UCSD-AML1 (cell line): ENCODE data around the gene GPC6.

ENCODE experiments used
- DNase-seq: peaks from one replicate; lab custom pipeline; 2025; ENCODE audit not compliant: unreplicated experiment; lab: John Stamatoyannopoulos, UW

GPC6 gene

GRCh38 chr13:93558637-93559036, 332.0 kb downstream of the GPC6 start:
- no peak for DNase-seq

- no peak for DNase-seq
Measured at GRCh38 chr13:93559718-93560117, 333.1 kb downstream of the GPC6 start.

- no peak for DNase-seq
Measured at GRCh38 chr13:93561576-93562225, 335.1 kb downstream of the GPC6 start.

DNA sequence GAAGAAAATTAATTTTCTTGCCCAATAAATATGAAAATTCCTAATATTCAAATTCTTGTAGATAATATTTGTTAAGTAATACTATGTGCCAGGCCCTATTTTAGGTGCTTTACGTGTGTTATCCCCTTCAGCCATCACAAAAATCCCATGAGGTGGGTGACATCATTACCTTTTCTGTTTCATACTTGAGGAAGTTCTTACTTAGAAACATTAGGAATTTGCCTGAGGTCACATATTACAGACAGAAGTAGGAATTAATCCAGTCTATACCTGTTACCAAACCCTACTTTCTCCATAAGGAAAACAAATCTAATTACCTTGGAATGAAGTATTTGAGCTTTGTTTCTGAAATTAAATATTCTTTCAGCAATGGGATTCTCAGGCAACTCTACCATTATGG, 336.1 kb downstream of the GPC6 start:
- no peak for DNase-seq

DNA sequence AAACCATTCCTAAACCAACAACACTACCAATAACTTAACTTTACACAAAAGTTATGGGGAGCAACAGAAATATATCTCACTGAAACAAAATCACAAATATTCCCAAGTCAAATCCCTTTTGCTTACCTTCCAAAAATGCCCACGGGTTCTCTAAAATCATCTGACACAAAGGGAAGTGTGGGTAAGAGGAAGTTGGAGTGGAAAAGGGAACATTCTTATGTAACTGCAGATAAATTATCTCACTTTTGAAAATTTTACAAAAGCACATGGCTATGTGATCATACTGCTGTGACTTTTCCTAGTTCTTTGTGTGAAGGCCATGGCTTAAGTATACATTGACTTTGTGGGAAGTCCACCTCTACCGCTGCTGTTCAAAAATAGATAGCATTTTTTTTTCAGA, 350.5 kb downstream of the GPC6 start:
- DNase-seq: no peak

- no peak for DNase-seq
Measured at GRCh38 chr13:93589788-93590187, 363.2 kb downstream of the GPC6 start.

DNA sequence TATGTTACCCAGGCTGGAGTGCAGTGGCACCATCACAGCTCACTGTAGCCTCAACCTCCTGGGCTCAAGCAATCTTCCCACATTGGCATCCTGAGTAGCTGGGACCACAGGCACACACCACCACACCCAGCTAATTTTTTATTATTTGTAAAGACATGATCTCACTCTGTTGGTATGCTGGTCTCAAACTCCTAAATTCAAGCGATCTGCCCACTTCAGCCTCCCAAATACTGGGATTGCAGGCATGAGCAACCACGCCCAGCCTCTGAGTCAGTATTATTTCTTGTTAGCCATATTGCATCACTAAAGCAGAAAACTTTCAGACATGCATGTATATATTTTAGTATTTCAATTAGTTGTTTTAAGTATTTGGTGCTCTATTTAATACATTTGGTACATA, 376.4 kb downstream of the GPC6 start:
- no peak for DNase-seq

DNA sequence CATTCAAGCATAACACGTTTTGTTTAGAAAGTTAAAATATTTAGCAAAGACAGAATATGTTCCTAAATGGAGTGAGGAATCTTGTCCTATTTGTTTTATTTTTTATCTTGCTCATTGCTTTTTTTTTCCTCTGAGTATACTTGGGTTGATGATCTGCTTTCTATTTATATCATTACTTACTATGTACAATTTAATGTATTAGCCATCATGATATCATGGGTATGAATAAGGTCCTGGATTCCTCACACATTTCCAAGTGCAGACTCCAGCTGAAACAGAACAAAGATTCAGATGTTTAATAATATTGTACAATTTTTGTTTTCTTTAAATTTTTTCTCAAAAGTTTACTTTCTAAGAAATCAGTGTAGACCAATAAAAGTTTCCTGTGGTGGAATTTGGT, 388.2 kb downstream of the GPC6 start:
- no peak for DNase-seq

DNA sequence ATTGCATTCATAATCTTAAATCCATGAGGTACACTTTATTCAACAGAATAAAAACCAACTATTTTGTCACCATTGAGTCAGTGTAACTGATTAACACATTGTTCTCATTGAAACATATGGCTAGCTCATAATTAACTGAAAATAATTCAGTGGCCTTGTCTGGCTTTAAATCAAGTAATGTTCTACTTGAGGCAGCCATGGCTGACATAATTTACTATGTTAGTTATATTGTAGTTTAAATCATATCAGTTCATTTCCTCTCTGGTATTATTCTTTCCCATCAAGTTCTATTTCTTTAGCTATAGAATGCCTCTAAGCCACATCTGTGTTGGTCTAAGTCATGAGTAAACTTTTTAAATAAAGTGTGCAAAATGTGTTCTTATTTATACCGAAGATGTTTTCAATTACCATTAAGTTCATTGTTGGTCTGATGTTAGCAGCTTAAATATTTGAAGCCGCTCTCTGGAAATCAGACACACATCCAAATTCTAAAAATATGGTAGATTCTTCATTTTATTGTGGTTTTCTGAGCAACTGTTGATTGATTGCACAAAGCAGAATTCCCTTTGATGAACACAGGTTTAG, 393.7 kb downstream of the GPC6 start:
- DNase-seq: no peak

- no peak for DNase-seq
Measured at GRCh38 chr13:93621051-93621450, 394.4 kb downstream of the GPC6 start.

DNA sequence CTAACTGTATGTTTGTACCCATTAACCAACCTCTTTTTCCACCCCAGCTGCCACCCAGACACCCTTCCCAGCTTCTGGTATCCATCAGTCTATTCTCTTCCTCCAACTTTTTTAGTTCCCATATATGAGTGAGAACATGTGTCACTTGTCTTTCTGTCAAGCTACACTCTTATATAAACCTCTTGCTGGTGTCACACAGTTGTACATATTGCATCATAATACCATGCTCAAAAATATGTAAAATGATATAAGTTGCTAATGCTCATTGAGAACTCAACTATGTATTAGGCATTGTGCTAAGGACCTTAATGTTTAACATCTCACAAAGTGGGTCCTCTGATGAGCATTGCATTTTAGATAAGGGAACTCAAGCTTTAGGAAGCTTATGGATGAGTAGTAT, 395.4 kb downstream of the GPC6 start:
- DNase-seq: no peak

- DNase-seq: no peak
Measured at GRCh38 chr13:93624311-93624777, 397.7 kb downstream of the GPC6 start.

- no peak for DNase-seq
Measured at GRCh38 chr13:93625536-93625935, 398.9 kb downstream of the GPC6 start.

- no peak for DNase-seq
Measured at GRCh38 chr13:93628136-93628797, 401.7 kb downstream of the GPC6 start.

- DNase-seq: no peak
Measured at GRCh38 chr13:93635616-93636032, 409.0 kb downstream of the GPC6 start.

DNA sequence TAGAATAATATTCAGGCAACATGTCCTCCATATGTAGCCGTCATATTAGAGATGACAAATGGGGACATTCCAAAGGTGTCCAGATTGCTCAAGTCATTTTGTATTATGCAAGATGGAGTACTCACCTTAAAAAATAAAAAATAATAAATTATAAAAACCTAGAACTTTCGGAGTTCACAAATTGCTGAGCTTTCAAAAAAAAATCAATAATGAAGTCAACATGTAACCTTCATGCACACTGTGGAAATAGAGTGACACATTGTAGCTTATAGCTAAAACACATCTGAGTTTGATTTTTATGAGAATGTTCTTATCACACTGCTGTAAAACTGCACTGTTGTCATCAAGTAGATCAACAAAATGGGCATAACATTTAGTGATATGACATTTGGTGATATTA, 411.2 kb downstream of the GPC6 start:
- no peak for DNase-seq

DNA sequence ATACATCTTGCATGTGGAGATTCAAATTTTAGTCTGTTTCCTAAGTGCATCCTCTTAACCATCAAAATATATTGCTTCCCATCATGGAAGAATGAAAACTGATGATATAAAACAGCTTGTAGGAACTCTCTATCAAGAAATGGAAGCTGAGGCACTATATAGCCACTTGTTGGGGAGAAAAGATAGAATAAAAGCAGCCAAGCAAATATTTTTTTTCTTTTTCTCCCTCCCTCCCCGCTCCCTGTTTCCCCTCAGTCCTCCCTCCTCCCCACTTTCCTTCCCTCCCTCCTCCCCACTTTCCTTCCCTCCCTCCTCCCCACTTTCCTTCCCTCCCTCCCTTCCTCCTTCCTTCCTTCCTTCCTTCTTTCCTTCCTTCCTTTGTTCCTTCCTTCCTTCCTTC, 413.8 kb downstream of the GPC6 start:
- DNase-seq: no peak

GRCh38 chr13:93646245-93646644, 419.6 kb downstream of the GPC6 start:
- no peak for DNase-seq

- DNase-seq: no peak
Measured at GRCh38 chr13:93649496-93649895, 422.9 kb downstream of the GPC6 start.

GRCh38 chr13:93653776-93654175, 427.2 kb downstream of the GPC6 start:
- DNase-seq: no peak

- no peak for DNase-seq
Measured at GRCh38 chr13:93655154-93655553, 428.5 kb downstream of the GPC6 start.

GRCh38 chr13:93660391-93661063, 433.9 kb downstream of the GPC6 start:
- DNase-seq: no peak
